ENCODE measurements around the gene WNT9A. TPM values are rescaled to one million over a fixed set of nuclear protein-coding genes. Genes with fewer than 3 reads are reported as not detected.

The WNT9A gene
- total and polyA plus RNA-seq, 4 experiments from 2014 or later = 0.08 to 0.15 (median 0.08) TPM; not detected in 1

GRCh38 chr1:227915564-227916553, 31.9 kb downstream of the WNT9A start:
- intact Hi-C loops (cut with micrococcal nuclease) = no loop called here
- peak in 1 of 5 donors; percentile 3 for DNase-seq
- Histone ChIP-seq H3K4me3 (ENCODE audit: low read length in 2 of 2) (no peak overlapping the region), H3K9me3 (ENCODE audit: control insufficient read depth in 1 of 2, low read length in 2 of 2) (no peaks in the 10 kb centered on the region), H3K27me3 (ENCODE audit: insufficient read depth, low read length) (no peaks in the 10 kb centered on the region), H3K4me1 (ENCODE audit: insufficient read depth, low read length) (no peaks in the 10 kb centered on the region), H3K27ac (ENCODE audit: low read depth, low read length) (no peak overlapping the region), H3K36me3 (ENCODE audit: insufficient read depth, low read length) (no peaks in the 10 kb centered on the region)
- Mint-ChIP-seq H3K9me3 (peaks cover 0 to 1% (median 0%) of the 10 kb centered on the region in 8 donors), H3K4me1 (peaks cover 2 to 13% (median 6%) of the 10 kb centered on the region in 4 donors), H3K27me3 (peaks cover 0 to 3% of the 10 kb centered on the region in 2 donors), H3K4me3 (no peak overlapping the region), H3K27ac (peak overlapping the region in 1 of 7 donors; percentile 64), H3K36me3 (no peaks in the 10 kb centered on the region)
- ChIA-PET POLR2A (ENCODE audit: partially characterized antibody) (interaction anchor here (0.5 kb wide), 1 partner anchor 31 kb away, joined by 3 read pairs; no protein-coding TSS in a partner anchor), CTCF (ENCODE audit: partially characterized antibody) (no interaction called here)

- POLR2A ChIA-PET (ENCODE audit: partially characterized antibody) = interaction anchor here (0.5 kb wide), 1 partner anchor 32 kb away, joined by 3 read pairs; no protein-coding TSS in a partner anchor
- intact Hi-C loops (cut with micrococcal nuclease) = no loop called here
- CTCF ChIA-PET (ENCODE audit: partially characterized antibody) = no interaction called here
- H3K4me1 Mint-ChIP-seq = peaks cover 2 to 17% (median 6%) of the 10 kb centered on the region in 4 donors
- peak in 1 of 5 donors; percentile 11 for DNase-seq
- H3K27ac Mint-ChIP-seq = no peak overlapping the region
- H3K27me3 Mint-ChIP-seq = peaks cover 0 to 3% of the 10 kb centered on the region in 2 donors
- H3K4me1 ChIP-seq (ENCODE audit: insufficient read depth, low read length) = no peaks in the 10 kb centered on the region
- H3K36me3 Mint-ChIP-seq = no peaks in the 10 kb centered on the region
- no peak overlapping the region for H3K27ac ChIP-seq (ENCODE audit: low read depth, low read length)
- no peaks in the 10 kb centered on the region for H3K36me3 ChIP-seq (ENCODE audit: insufficient read depth, low read length)
- H3K4me3 ChIP-seq (ENCODE audit: low read length in 2 of 2) = no peak overlapping the region
- H3K27me3 ChIP-seq (ENCODE audit: insufficient read depth, low read length) = no peaks in the 10 kb centered on the region
- no peaks in the 10 kb centered on the region for H3K9me3 ChIP-seq (ENCODE audit: control insufficient read depth in 1 of 2, low read length in 2 of 2)
- H3K9me3 Mint-ChIP-seq = peaks cover 0 to 1% (median 0%) of the 10 kb centered on the region in 8 donors
- H3K4me3 Mint-ChIP-seq = no peak overlapping the region
Observed at GRCh38 chr1:227914801-227915563, 32.8 kb downstream of the WNT9A start.

- Histone ChIP-seq H3K27ac (ENCODE audit: low read depth, low read length) (no peak overlapping the region), H3K36me3 (ENCODE audit: insufficient read depth, low read length) (no peaks in the 10 kb centered on the region), H3K4me1 (ENCODE audit: insufficient read depth, low read length) (no peaks in the 10 kb centered on the region), H3K4me3 (ENCODE audit: low read length in 2 of 2) (no peak overlapping the region), H3K27me3 (ENCODE audit: insufficient read depth, low read length) (no peaks in the 10 kb centered on the region), H3K9me3 (ENCODE audit: control insufficient read depth in 1 of 2, low read length in 2 of 2) (no peaks in the 10 kb centered on the region)
- H3K9me3 Mint-ChIP-seq = peaks cover 0 to 1% (median 0%) of the 10 kb centered on the region in 8 donors
- H3K27ac Mint-ChIP-seq = no peak overlapping the region
- ChIA-PET CTCF (ENCODE audit: partially characterized antibody) (no interaction called here), POLR2A (ENCODE audit: partially characterized antibody) (no interaction called here)
- no peaks in the 10 kb centered on the region for H3K27me3 Mint-ChIP-seq
- H3K36me3 Mint-ChIP-seq = no peaks in the 10 kb centered on the region
- intact Hi-C loops (cut with micrococcal nuclease) = no loop called here
- peaks cover 2 to 17% (median 5%) of the 10 kb centered on the region in 4 donors for H3K4me1 Mint-ChIP-seq
- no peak overlapping the region for H3K4me3 Mint-ChIP-seq
- DNase-seq = peak in 1 of 5 donors; percentile 38
Observed at GRCh38 chr1:227913764-227914721, 33.7 kb downstream of the WNT9A start.

- intact Hi-C loops (cut with micrococcal nuclease) = no loop called here
- H3K27me3 ChIP-seq (ENCODE audit: insufficient read depth, low read length) = no peaks in the 10 kb centered on the region
- DNase-seq = peak in 1 of 5 donors; percentile 1
- H3K27ac Mint-ChIP-seq = no peak overlapping the region
- no peak overlapping the region for H3K4me3 Mint-ChIP-seq
- ChIA-PET CTCF (ENCODE audit: partially characterized antibody) (no interaction called here), POLR2A (ENCODE audit: partially characterized antibody) (no interaction called here)
- peaks cover 0 to 1% (median 0%) of the 10 kb centered on the region in 8 donors for H3K9me3 Mint-ChIP-seq
- no peaks in the 10 kb centered on the region for H3K9me3 ChIP-seq (ENCODE audit: control insufficient read depth in 1 of 2, low read length in 2 of 2)
- no peaks in the 10 kb centered on the region for H3K27me3 Mint-ChIP-seq
- H3K27ac ChIP-seq (ENCODE audit: low read depth, low read length) = no peak overlapping the region
- H3K36me3 Mint-ChIP-seq = no peaks in the 10 kb centered on the region
- H3K4me1 Mint-ChIP-seq = peaks cover 2 to 17% (median 5%) of the 10 kb centered on the region in 4 donors
- no peak overlapping the region for H3K4me3 ChIP-seq (ENCODE audit: low read length in 2 of 2)
- no peaks in the 10 kb centered on the region for H3K4me1 ChIP-seq (ENCODE audit: insufficient read depth, low read length)
- no peaks in the 10 kb centered on the region for H3K36me3 ChIP-seq (ENCODE audit: insufficient read depth, low read length)
Observed at GRCh38 chr1:227913396-227913763, 34.4 kb downstream of the WNT9A start.

- no peaks in the 10 kb centered on the region for H3K27me3 ChIP-seq (ENCODE audit: insufficient read depth, low read length)
- no peaks in the 10 kb centered on the region for H3K9me3 ChIP-seq (ENCODE audit: control insufficient read depth in 1 of 2, low read length in 2 of 2)
- Mint-ChIP-seq H3K4me1 (peaks cover 2 to 17% (median 5%) of the 10 kb centered on the region in 4 donors), H3K27me3 (no peaks in the 10 kb centered on the region), H3K9me3 (peaks cover 0 to 1% (median 0%) of the 10 kb centered on the region in 8 donors), H3K4me3 (no peak overlapping the region), H3K27ac (no peak overlapping the region), H3K36me3 (no peaks in the 10 kb centered on the region)
- intact Hi-C loops (cut with micrococcal nuclease) = no loop called here
- ChIA-PET CTCF (ENCODE audit: partially characterized antibody) (no interaction called here), POLR2A (ENCODE audit: partially characterized antibody) (no interaction called here)
- peak in 1 of 5 donors; percentile 11 for DNase-seq
- no peaks in the 10 kb centered on the region for H3K4me1 ChIP-seq (ENCODE audit: insufficient read depth, low read length)
- H3K4me3 ChIP-seq (ENCODE audit: low read length in 2 of 2) = no peak overlapping the region
- no peak overlapping the region for H3K27ac ChIP-seq (ENCODE audit: low read depth, low read length)
- no peaks in the 10 kb centered on the region for H3K36me3 ChIP-seq (ENCODE audit: insufficient read depth, low read length)
Observed at GRCh38 chr1:227912866-227913265, 34.9 kb downstream of the WNT9A start.

- H3K27me3 ChIP-seq (ENCODE audit: insufficient read depth, low read length) = no peaks in the 10 kb centered on the region
- Mint-ChIP-seq H3K36me3 (no peaks in the 10 kb centered on the region), H3K9me3 (no peaks in the 10 kb centered on the region), H3K4me3 (no peak overlapping the region), H3K4me1 (peaks cover 0 to 17% (median 5%) of the 10 kb centered on the region in 4 donors), H3K27ac (no peak overlapping the region), H3K27me3 (no peaks in the 10 kb centered on the region)
- intact Hi-C loops (cut with micrococcal nuclease) = no loop called here
- DNase-seq = no peak
- no peaks in the 10 kb centered on the region for H3K4me1 ChIP-seq (ENCODE audit: insufficient read depth, low read length)
- H3K36me3 ChIP-seq (ENCODE audit: insufficient read depth, low read length) = no peaks in the 10 kb centered on the region
- ChIA-PET CTCF (ENCODE audit: partially characterized antibody) (no interaction called here), POLR2A (ENCODE audit: partially characterized antibody) (no interaction called here)
- no peak overlapping the region for H3K27ac ChIP-seq (ENCODE audit: low read depth, low read length)
- no peak overlapping the region for H3K4me3 ChIP-seq (ENCODE audit: low read length in 2 of 2)
- no peaks in the 10 kb centered on the region for H3K9me3 ChIP-seq (ENCODE audit: control insufficient read depth in 1 of 2, low read length in 2 of 2)
Observed at GRCh38 chr1:227911376-227911775, 36.4 kb downstream of the WNT9A start.
